ENCODE results near the gene SAMD4B.

Gene SAMD4B

DNA sequence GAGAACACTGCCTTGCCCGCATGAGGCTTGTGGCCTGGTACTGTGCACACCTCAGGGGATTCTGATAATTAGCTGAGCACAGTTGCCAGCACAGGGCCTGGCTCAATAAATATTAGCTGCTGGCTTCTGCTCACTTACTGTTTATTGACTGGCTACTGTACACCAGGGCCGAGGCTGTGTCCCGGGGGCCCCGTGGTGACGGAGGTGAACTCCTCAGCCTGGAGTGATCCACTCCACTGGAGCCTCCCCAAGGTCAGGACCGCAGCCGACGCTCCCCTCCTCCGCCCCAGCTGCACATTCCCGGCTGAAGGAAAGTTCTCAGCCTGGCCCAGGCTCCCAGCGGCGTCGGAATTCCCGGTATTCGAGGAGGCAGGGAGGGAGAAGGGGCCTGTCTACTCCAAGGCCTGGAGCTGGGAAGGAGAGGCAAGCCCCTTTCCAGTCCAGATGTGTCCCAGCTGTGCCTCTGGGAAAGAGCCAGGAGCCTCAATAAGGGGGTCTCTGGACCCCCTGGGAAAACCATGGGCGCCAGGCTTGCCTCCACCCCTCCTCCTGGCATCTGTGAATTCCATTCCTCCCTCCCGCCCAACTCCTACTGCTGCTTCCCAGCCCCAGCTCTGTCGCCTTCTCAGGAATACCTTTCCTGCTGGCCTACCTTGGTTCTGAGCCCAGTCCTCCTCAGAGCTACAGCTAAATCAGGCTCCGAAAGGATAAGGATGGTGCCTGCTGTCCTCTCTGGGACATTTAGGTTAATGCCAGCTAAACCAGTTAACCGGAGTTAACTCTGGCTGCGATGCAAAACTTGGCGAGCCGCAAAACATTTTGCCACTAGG is 86.3 kb downstream of the SAMD4B start:
- no peak for DNase-seq

- DNase-seq: peak; percentile 76
Observed at GRCh38 chr19:39430675-39431593, 88.7 kb downstream of the SAMD4B start.

DNA sequence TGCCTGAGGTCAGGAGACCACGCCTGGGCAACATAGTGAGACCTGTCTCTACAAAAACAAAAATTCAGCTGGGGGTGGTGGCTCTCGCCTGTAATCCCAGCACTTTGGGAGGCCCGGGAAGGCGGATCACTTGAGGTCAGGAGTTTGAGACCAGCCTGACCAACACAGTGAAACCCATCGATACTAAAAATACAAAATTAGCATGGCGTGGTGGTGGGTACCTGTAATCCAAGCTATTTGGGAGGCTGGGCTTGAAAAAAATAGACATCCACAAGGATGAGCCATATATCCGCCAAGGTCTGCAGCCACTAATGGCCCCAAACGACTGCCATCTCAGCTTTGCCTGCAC is 90.4 kb downstream of the SAMD4B start:
- no peak for DNase-seq

- DNase-seq: no peak
Observed at GRCh38 chr19:39433480-39434079, 91.4 kb downstream of the SAMD4B start.

DNA sequence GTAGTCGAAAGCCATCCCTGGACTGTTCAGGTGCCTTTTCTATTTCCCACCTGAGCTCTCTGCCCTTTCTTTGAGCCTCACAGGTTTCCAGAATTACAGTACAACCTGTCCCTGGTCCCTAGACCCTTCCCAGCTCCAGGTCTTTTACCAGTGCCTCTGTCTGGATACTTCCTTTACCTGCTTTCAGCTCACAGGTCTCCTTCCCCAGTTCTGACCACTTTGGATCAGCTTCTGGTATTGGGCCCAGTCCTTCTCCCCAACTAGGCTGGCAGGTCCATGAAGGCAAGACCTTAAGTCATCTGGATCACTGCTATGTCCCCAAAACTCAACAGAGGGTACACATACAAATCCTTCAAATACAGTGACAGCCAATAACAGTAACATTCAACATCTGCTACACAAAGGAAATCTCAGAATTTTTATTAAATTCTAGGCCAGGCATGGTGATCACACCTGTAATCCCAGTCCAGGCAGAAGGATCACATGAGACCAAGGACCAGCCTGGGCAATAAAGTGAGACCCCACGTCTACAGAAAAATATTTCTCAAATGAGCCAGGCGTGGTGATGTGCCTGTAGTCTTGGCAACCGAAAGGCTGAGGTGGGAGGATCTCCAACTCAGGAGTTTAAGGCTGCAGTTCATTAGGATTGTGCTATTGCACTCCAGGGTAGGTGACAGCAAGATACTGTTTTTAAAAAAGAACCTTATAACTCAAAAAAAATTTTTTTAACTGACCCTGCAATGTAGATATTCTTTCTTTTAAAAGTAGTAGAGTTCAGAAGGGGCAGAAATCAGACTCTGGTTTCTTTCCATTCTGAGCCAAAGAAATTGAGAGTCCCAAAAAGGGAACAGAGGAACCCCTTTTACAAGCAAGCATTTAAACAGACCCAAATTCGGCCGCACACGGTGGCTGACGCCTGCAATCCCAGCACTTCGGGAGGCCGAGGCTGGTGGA is 92.2 kb downstream of the SAMD4B start:
- no peak for DNase-seq

Measured in stimulated activated CD4-positive, alpha-beta T cell treated with anti-CD3 and anti-CD28 coated beads, Interleukin-4, amount 100 ng/mL, for 24 hours (primary cell).